PC-9 (cell line): Measurements from ENCODE around the gene RIMS4.
"Not testable (repeated sequence)": the region's sequence is repeated elsewhere in the genome, so short reads cannot be mapped to it uniquely, and the experiment has no call there.

ENCODE experiments used
- CTCF ChIP-seq: fragments of 200-600 bp; sonication (generic); conservative IDR thresholded peaks from 2 replicates; pipeline ENCODE4 v1.6.1; 2017; ENCODE audit warnings: mixed run types, antibody characterized with exemption, mild to moderate bottlenecking, moderate library complexity
- EZH2 ChIP-seq: fragments of 200-600 bp; sonication (generic); IDR thresholded peaks from 2 replicates; pipeline ENCODE4 v1.8.0; 2017; ENCODE audit warnings: antibody characterized with exemption, low read depth

DNA sequence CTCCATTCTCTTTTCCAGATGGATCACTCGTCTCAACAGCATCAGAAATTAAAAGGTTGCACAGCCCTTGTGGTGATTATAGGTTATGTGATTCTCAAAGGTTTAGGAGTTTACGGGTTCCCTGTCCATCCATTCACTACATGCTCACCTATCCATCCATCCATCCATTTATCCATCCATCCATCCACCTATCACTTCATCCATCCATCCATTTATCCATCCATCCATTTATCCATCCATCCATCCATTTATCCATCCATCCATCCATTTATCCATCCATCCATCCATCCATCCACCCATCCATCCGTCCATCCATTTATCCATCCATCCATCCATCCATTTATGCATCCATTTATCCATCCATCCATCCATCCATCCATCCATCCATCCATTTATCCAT lies 46.5 kb downstream of the RIMS4 start:
- TF ChIP-seq CTCF, EZH2: not testable (repeated sequence)
